Raji (cell line): ENCODE data around the gene EPHB2.

Experiments
- POLR2A ChIP-seq: IDR thresholded peaks from 2 replicates; pipeline ENCODE4 v1.6.1; 2011; ENCODE audit warnings: low read depth, low read length, control low read depth; ENCODE audit not compliant: insufficient read depth

Gene EPHB2

GRCh38 chr1:22908880-22909426, 198.3 kb downstream of the EPHB2 start:
- TF ChIP-seq POLR2A, result no peak

- no peak for TF ChIP-seq POLR2A
These were observed 199.6 kb downstream of the EPHB2 start for GRCh38 chr1:22910286-22910685.

DNA sequence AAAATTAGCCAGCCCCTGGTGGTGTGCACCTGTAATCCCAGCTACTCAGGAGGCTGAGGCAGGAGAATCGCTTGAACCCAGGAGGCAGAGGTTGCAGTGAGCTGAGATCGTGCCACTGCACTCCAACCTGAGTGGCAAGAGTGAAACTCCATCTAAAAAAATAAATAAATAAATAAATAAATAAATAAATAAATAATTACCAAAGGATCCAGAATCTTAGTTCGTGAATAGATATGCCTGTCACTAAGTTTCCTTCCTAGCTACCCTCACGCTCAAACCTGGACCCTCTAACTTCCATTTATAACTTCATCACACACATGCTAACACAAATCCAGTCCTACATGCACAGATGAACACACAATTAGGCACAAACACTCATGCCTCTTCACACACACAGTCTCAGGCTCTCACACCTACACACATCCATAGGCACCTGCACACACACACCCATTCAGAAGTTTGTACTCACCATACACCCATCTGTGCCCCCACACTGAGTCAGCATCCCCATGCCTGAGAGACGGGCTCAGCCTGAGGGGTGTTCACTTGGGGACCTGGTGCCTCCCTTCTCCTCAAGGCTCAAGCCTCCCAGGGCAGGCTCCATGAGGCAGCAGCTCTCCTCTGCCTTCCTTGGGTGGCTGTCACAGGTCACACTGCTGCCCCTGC, 200.5 kb downstream of the EPHB2 start:
- no peak for TF ChIP-seq POLR2A

DNA sequence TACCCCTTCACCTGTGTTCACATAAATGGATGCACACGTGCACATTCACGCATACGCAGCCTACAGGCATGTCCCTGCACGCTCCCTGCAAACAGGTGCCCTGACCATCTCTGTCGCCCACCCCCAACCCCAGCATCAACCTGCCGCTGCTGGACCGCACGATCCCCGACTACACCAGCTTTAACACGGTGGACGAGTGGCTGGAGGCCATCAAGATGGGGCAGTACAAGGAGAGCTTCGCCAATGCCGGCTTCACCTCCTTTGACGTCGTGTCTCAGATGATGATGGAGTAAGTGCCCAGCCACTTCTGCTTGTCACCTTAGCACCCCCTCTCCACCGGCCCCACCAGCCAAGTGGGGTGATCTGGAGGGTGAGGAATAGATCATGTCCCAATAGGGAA, 201.7 kb downstream of the EPHB2 start:
- TF ChIP-seq POLR2A, result no peak

GRCh38 chr1:22913421-22914141, 202.9 kb downstream of the EPHB2 start:
- no peak for TF ChIP-seq POLR2A

- no peak for TF ChIP-seq POLR2A
These were observed 203.5 kb downstream of the EPHB2 start for GRCh38 chr1:22914156-22914555.

DNA sequence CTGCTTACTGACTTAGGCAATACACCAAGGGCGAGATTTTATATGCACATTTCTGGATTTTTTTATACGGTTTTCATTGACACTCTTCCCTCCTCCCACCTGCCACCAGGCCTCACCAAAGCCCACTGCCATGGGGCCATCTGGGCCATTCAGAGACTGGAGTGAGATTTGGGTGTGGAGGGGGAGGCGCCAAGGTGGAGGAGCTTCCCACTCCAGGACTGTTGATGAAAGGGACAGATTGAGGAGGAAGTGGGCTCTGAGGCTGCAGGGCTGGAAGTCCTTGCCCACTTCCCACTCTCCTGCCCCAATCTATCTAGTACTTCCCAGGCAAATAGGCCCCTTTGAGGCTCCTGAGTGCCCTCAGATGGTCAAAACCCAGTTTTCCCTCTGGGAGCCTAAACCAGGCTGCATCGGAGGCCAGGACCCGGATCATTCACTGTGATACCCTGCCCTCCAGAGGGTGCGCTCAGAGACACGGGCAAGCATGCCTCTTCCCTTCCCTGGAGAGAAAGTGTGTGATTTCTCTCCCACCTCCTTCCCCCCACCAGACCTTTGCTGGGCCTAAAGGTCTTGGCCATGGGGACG, 204.1 kb downstream of the EPHB2 start:
- no peak for TF ChIP-seq POLR2A

DNA sequence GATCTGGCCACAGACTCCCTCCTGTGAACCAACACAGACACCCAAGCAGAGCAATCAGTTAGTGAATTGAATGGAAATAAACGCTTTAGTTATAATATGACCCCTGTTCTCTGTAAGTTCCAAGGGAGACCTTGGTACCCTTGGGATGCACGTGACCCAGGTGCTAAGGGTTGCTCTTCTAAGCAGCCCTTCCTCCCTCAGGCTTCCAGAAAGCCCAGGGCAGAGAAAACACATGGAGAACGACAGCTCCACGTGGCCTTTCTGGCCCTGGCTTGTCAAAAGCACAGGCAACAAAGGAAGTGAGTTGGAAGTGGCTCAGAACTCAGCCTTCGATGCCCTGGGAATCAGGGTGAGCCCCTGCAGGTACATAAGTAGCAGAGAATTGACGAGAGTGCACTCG, 204.6 kb downstream of the EPHB2 start:
- TF ChIP-seq POLR2A, result no peak

- no peak for TF ChIP-seq POLR2A
These were observed 205.3 kb downstream of the EPHB2 start for GRCh38 chr1:22915816-22916470.

- no peak for TF ChIP-seq POLR2A
These were observed 205.8 kb downstream of the EPHB2 start for GRCh38 chr1:22916471-22916820.

DNA sequence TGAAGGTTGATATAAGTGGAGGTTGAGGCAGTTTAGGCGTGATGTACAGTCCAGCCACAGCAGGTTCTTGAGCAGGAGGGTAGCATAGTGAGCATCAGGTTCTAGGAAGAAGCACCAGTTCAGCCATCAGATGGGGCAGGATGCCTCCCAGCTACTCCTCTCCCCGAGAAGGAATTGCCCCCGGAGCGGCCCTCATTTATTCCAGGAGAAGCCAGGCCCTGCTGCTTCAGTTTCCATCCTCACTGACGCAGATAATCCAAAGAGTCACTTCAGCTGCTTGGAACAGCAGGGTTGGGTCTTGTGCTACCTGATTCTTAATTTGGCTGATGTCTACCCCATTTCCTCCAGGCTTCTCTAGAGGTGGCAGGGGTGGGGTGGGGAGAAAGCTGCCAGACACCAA, 207.3 kb downstream of the EPHB2 start:
- TF ChIP-seq POLR2A, result no peak

DNA sequence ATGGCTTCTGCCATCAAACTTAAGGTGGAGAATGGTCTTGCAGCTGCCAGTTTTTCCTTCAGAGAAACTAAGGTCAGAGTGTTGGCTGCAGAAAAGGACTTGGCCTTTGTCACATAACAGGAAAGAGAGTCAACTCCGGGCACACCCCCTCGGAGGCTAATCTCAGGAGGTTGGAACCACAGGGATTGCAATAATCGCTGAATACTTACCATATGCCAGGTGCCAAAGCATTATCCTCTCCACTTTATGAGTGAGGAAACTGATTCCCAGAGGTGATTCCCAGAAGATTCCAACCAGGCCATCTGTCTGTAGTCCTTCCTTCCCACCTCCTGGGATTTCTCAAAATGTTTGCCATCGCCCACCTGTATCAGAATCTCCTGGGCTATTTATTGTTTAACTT, 208.0 kb downstream of the EPHB2 start:
- TF ChIP-seq POLR2A, result no peak

DNA sequence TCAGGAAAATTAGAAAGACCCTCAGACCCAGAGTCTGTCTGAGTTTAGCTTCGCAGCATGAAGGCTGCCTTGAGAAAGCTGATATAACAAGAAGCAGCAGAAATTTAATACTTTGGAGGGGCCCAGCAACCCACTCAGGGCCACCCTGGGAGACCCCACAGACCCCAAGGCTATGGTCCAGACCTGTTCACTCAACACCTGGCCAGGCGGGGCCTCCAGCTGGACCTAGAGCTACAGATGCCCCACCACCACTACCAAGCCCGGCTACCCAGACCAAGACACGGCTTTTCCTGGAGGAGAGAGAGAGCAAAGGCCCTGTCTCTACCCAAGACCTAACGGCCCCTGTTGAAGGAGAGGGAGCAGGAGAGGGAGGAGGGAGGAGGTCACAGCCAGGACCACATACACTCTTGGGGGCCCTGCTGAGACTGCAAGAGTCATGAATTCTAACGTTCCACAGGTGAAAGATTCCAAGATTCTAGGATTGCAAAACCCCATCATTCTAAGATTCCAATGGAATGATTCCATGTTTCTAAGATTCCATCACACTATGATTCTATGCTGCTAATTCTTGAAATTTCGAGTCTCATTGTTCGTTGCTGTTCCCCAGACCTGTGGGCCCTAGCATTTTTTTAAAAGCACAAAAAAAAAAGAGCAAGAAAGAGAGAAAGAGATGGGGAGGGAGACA, 208.8 kb downstream of the EPHB2 start:
- no peak for TF ChIP-seq POLR2A

GRCh38 chr1:22920026-22920733, 209.5 kb downstream of the EPHB2 start:
- TF ChIP-seq POLR2A, result no peak

DNA sequence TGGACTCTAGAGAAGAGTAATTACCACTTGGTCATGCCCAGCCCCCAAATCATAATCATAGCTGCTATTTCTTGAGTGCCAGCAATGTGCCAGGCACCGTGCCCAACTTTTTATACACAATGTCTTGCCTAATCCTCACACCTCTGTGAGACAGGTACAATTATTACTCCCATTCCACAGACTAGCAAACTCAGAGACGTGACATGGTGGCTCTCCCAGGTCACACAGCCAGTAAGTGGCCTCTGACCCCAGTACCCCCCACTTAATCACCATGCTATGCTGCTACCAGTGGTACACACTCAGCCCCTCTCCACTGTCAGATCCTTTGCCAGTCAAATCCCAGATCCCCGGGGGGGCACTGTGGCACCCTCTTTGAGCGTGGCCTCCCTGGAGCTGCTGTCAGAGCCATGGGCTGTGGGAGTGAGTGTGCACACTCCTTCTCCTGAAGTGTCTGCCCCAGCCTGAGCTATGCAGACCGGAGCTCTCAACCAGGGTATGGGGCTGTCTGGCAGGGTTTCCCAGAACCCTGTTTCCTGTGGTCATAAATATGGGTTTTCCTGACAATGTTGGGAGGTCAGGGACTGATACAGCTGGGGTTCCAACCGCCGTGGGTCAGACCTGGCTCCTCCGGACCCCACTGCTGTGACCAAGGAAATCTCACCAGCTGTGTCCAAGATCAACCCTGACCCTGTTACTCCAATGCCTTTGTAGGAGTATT, 210.3 kb downstream of the EPHB2 start:
- TF ChIP-seq POLR2A, result no peak
